K562 (cell line): ENCODE results near the gene ATM. TPM values are rescaled to one million over a fixed set of nuclear protein-coding genes. Genes with fewer than 3 reads are reported as not detected.

Source experiments
- CHD2 ChIP-seq: IDR thresholded peaks from 2 replicates; pipeline ENCODE4 v1.6.1; 2011; ENCODE audit warnings: low read depth, low read length
- GABPB1 ChIP-seq: sonication (generic); formaldehyde crosslinking; IDR thresholded peaks from 2 replicates; pipeline ENCODE4 v1.8.0; 2022; ENCODE audit warnings: mild to moderate bottlenecking, missing genetic modification reagents
- HDAC8 ChIP-seq: fragments of 450-650 bp; IDR thresholded peaks from 2 replicates; pipeline ENCODE4 v1.6.1; 2016; ENCODE audit warnings: mild to moderate bottlenecking, missing genetic modification characterization, moderate library complexity, missing compliant biosample characterization
- NELFE ChIP-seq: IDR thresholded peaks from 2 replicates; pipeline ENCODE4 v1.6.1; 2011; ENCODE audit warnings: mild to moderate bottlenecking; ENCODE audit not compliant: insufficient read depth, insufficient read length
- PHF20 ChIP-seq: fragments of 450-650 bp; IDR thresholded peaks from 2 replicates; pipeline ENCODE4 v1.6.1; 2018; ENCODE audit not compliant: partially characterized antibody
- RERE ChIP-seq: sonication (generic); formaldehyde crosslinking; IDR thresholded peaks from 2 replicates; pipeline ENCODE4 v1.8.0; 2023; ENCODE audit warnings: missing genetic modification reagents, mild to moderate bottlenecking, borderline replicate concordance
- polyA plus RNA-seq, 8 experiments: library from polyadenylated mRNA; depleted of rRNA in 4 of 8; stranded (reverse) in 5 of 8; unstranded in 3 of 8; fragments of >200 nt; fragmentation: Nextera tagmentation in 2 of 8; fragmentation: Illumina TruSeq in 1 of 8; extraction: Ambion mirVana in 2 of 8; extraction: Trizol in 1 of 8; gene quantifications; 2 replicates each; pipeline versions ENCODE4 v1.2.1 to v1.2.3, GENCODE V29; 2011 to 2014; ENCODE audit warnings: inconsistent platforms in 1 of 8, missing spikeins in 1 of 8
- total RNA-seq, 7 experiments: library from RNA; depleted of rRNA in 6 of 7; stranded (reverse); fragments of >200 nt in 6 of 7; fragmentation: Illumina TruSeq in 2 of 7; extraction: Trizol in 2 of 7; gene quantifications; 2 replicates each; pipeline versions ENCODE4 v1.2.1 to v1.2.3, GENCODE V29; 2011 to 2021; ENCODE audit warnings: low replicate concordance in 1 of 7
- TF ChIP-seq, protein P1 (sequence below): fragments of 250-450 bp; sonication (Bioruptor Pico); IDR thresholded peaks from 2 replicates; pipeline ENCODE4 v1.8.0; 2021; ENCODE audit warnings: moderate library complexity, mild to moderate bottlenecking, inconsistent platforms
- TF ChIP-seq, protein P2 (sequence below): fragments of 250-450 bp; sonication (Bioruptor Pico); IDR thresholded peaks from 2 replicates; pipeline ENCODE4 v1.4.0; 2020; ENCODE audit warnings: mild to moderate bottlenecking, moderate library complexity

ATM gene
- total and polyA plus RNA-seq, 9 of the 15 experiments (the other 6 are each of a cell fraction or from before 2014, with no cell fraction given): 8.3 to 46.8 (median 26.2) TPM

- TF ChIP-seq RERE (CRISPR knock-in tag) (no peak), CHD2 (no peak), PHF20 (no peak), NELFE (no peak), GABPB1 (CRISPR knock-in tag) (no peak), HDAC8 (tag) (no peak)
- TF ChIP-seq, protein P1, sequence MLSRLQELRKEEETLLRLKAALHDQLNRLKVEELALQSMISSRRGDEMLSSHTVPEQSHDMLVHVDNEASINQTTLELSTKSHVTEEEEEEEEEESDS (CRISPR knock-in tag): no peak
- TF ChIP-seq, protein P2, sequence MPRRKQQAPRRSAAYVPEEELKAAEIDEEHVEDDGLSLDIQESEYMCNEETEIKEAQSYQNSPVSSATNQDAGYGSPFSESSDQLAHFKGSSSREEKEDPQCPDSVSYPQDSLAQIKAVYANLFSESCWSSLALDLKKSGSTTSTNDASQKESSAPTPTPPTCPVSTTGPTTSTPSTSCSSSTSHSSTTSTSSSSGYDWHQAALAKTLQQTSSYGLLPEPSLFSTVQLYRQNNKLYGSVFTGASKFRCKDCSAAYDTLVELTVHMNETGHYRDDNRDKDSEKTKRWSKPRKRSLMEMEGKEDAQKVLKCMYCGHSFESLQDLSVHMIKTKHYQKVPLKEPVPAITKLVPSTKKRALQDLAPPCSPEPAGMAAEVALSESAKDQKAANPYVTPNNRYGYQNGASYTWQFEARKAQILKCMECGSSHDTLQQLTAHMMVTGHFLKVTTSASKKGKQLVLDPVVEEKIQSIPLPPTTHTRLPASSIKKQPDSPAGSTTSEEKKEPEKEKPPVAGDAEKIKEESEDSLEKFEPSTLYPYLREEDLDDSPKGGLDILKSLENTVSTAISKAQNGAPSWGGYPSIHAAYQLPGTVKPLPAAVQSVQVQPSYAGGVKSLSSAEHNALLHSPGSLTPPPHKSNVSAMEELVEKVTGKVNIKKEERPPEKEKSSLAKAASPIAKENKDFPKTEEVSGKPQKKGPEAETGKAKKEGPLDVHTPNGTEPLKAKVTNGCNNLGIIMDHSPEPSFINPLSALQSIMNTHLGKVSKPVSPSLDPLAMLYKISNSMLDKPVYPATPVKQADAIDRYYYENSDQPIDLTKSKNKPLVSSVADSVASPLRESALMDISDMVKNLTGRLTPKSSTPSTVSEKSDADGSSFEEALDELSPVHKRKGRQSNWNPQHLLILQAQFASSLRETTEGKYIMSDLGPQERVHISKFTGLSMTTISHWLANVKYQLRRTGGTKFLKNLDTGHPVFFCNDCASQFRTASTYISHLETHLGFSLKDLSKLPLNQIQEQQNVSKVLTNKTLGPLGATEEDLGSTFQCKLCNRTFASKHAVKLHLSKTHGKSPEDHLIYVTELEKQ (CRISPR knock-in tag): no peak
These were observed 79.4 kb downstream of the ATM start (continued) for GRCh38 chr11:108302121-108302785.
